OCI-LY1 (cell line): ENCODE results near the gene IPMK.
"Not testable (repeated sequence)": the region's sequence is repeated elsewhere in the genome, so short reads cannot be mapped to it uniquely, and the experiment has no call there.

Source experiments
- H2AFZ ChIP-seq: fragments of 200-600 bp; sonication (generic), shearing (Covaris generic); 2 replicates; pipeline ENCODE4 v1.6.0; 2014; ENCODE audit warnings: antibody characterized with exemption, mild to moderate bottlenecking, low read length
- H3F3A ChIP-seq: fragments of 200-600 bp; sonication (generic), shearing (Covaris generic); 2 replicates; pipeline ENCODE4 v1.6.0; 2014; ENCODE audit warnings: mild to moderate bottlenecking, antibody characterized with exemption, low read length, moderate library complexity; ENCODE audit not compliant: insufficient read depth
- H3K27ac ChIP-seq: fragments of 200-600 bp; sonication (generic); 2 replicates; pipeline ENCODE4 v1.5.1; 2014; ENCODE audit warnings: low read length, mixed run types, mild to moderate bottlenecking, low read depth; ENCODE audit not compliant: poor library complexity, severe bottlenecking
- H3K27me3 ChIP-seq: fragments of 200-600 bp; sonication (generic); 2 replicates; pipeline ENCODE4 v1.6.0; 2014; ENCODE audit warnings: antibody characterized with exemption, mild to moderate bottlenecking, low read length, moderate library complexity; ENCODE audit not compliant: insufficient read depth
- H3K36me3 ChIP-seq: fragments of 200-600 bp; sonication (generic); 2 replicates; pipeline ENCODE4 v1.6.1; 2014; ENCODE audit warnings: mild to moderate bottlenecking, antibody characterized with exemption, low read length, moderate library complexity, mixed read lengths; ENCODE audit not compliant: insufficient read depth
- H3K4me1 ChIP-seq: fragments of 200-600 bp; sonication (generic); 2 replicates; pipeline ENCODE4 v1.5.1; 2014; ENCODE audit warnings: mild to moderate bottlenecking, low read length, moderate library complexity; ENCODE audit not compliant: insufficient read depth, severe bottlenecking
- H3K4me2 ChIP-seq: fragments of 200-600 bp; sonication (generic), shearing (Covaris generic); 2 replicates; pipeline ENCODE4 v1.6.1; 2014; ENCODE audit warnings: low read length
- H3K4me3 ChIP-seq: fragments of 200-600 bp; sonication (generic); 2 replicates; pipeline ENCODE4 v1.5.1; 2014; ENCODE audit warnings: low read length, low read depth, mild to moderate bottlenecking, mixed read lengths; ENCODE audit not compliant: poor library complexity, severe bottlenecking
- H3K79me2 ChIP-seq: fragments of 200-600 bp; shearing (Covaris generic); 2 replicates; pipeline ENCODE4 v1.6.1; 2016; ENCODE audit warnings: mixed run types, low read length, mixed read lengths; ENCODE audit not compliant: insufficient read depth
- H3K9ac ChIP-seq: fragments of 200-600 bp; sonication (generic), shearing (Covaris generic); 2 replicates; pipeline ENCODE4 v1.6.1; 2014; ENCODE audit warnings: mild to moderate bottlenecking, low read length, mixed read lengths
- H3K9me2 ChIP-seq: fragments of 200-600 bp; sonication (generic), shearing (Covaris generic); 2 replicates; pipeline ENCODE4 v1.6.1; 2014; ENCODE audit warnings: low read depth, mild to moderate bottlenecking, low read length, mixed read lengths
- H3K9me3 ChIP-seq: fragments of 200-600 bp; shearing (Covaris generic); 2 replicates; pipeline ENCODE4 v1.6.1; 2014; ENCODE audit warnings: low read length, mixed read lengths
- H4K20me1 ChIP-seq: fragments of 200-600 bp; sonication (generic), shearing (Covaris generic); 2 replicates; pipeline ENCODE4 v1.6.0; 2016; ENCODE audit warnings: mild to moderate bottlenecking, low read length; ENCODE audit not compliant: insufficient read depth
- CTCF ChIP-seq: fragments of 200-600 bp; sonication (generic), shearing (Covaris generic); IDR thresholded peaks from 2 replicates; pipeline ENCODE4 v1.5.1; 2017; ENCODE audit warnings: mild to moderate bottlenecking, antibody characterized with exemption, low read length, moderate library complexity, mixed read lengths
- EZH2 ChIP-seq: fragments of 200-600 bp; sonication (generic), shearing (Covaris generic); IDR thresholded peaks from 2 replicates; pipeline ENCODE4 v1.8.0; 2017; ENCODE audit warnings: borderline replicate concordance, mixed run types, mild to moderate bottlenecking, antibody characterized with exemption, low read length, moderate library complexity, mixed read lengths

Gene IPMK

DNA sequence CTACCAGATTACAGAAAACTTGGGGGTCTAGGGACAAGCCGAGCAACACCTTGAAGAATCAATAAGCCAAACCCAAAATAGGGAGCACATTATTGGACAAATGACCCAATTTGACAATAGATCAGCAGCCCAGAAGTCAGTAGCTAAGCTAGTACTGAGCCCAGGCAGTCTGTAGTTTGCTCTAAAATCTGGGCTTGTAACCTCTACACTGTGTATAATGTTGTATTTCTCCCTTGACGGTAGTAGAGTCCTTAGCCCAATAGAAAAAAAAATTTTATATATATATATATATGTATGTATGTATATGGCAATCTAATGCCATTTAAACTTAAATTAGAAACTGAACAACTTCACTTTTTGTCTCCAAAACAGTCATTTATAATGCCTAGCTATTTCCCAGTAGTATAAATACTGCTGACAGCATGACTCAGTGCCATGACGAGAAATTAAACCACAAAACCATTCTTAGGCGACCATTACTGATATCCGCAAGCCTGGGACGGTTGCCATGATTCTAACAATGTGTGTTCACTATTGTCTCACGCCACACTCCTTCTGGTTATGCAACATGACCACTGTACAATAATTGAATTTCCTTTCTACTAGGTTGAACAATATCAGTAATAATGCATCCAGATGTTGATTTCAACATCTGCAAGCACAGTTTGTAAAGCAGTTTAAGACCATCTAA lies 110.5 kb downstream of the IPMK start:
- no peak for TF ChIP-seq EZH2
- no peak for TF ChIP-seq CTCF
- H3K27me3 ChIP-seq, result no peaks in the 10 kb centered on the region
- no peaks in the 10 kb centered on the region for H3F3A ChIP-seq
- no peaks in the 10 kb centered on the region for H4K20me1 ChIP-seq
- no peak overlapping the region for H3K27ac ChIP-seq
- no peaks in the 10 kb centered on the region for H3K36me3 ChIP-seq
- H3K79me2 ChIP-seq, result no peaks in the 10 kb centered on the region
- H3K4me2 ChIP-seq, result no peak overlapping the region
- no peak overlapping the region for H3K4me3 ChIP-seq
- H3K9me2 ChIP-seq, result no peaks in the 10 kb centered on the region
- H3K9me3 ChIP-seq, result no peaks in the 10 kb centered on the region
- H2AFZ ChIP-seq, result no peak overlapping the region
- H3K4me1 ChIP-seq, result no peaks in the 10 kb centered on the region
- H3K9ac ChIP-seq, result no peak overlapping the region

- not testable (repeated sequence) for H3K79me2 ChIP-seq, H3K9me2 ChIP-seq, H3K27me3 ChIP-seq, H2AFZ ChIP-seq, H4K20me1 ChIP-seq, H3K9ac ChIP-seq, H3K36me3 ChIP-seq, H3K4me2 ChIP-seq, H3K4me1 ChIP-seq, H3K27ac ChIP-seq, H3F3A ChIP-seq, H3K4me3 ChIP-seq, H3K9me3 ChIP-seq
Measured at GRCh38 chr10:58155941-58156340, 111.8 kb downstream of the IPMK start.

DNA sequence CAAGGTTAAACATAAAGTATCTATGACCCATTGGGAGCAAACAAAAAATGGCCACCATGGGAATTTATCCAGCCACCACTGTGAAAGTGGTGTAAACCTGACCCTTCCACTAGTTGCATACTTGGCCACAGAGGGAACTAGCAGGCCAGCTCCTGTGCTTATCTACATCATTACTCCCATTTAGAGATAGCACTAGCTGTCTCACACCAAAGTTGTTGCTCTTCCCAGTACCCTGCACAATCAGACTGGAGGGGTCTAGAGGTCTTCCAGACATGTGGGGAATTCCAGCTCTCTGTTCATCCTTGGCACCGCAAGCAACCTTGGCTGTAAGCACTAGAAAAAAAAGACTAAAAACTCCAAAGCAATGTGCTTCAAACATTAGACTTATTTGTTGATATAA lies 113.9 kb downstream of the IPMK start:
- no peak overlapping the region for H2AFZ ChIP-seq
- H3K79me2 ChIP-seq, result no peaks in the 10 kb centered on the region
- H3K4me1 ChIP-seq, result no peaks in the 10 kb centered on the region
- H3K9ac ChIP-seq, result no peak overlapping the region
- no peaks in the 10 kb centered on the region for H4K20me1 ChIP-seq
- no peaks in the 10 kb centered on the region for H3K9me2 ChIP-seq
- no peak overlapping the region for H3K27ac ChIP-seq
- H3K9me3 ChIP-seq, result no peaks in the 10 kb centered on the region
- no peak overlapping the region for H3K4me2 ChIP-seq
- H3K27me3 ChIP-seq, result no peaks in the 10 kb centered on the region
- no peaks in the 10 kb centered on the region for H3F3A ChIP-seq
- TF ChIP-seq CTCF, result no peak
- TF ChIP-seq EZH2, result no peak
- H3K4me3 ChIP-seq, result no peak overlapping the region
- no peaks in the 10 kb centered on the region for H3K36me3 ChIP-seq

DNA sequence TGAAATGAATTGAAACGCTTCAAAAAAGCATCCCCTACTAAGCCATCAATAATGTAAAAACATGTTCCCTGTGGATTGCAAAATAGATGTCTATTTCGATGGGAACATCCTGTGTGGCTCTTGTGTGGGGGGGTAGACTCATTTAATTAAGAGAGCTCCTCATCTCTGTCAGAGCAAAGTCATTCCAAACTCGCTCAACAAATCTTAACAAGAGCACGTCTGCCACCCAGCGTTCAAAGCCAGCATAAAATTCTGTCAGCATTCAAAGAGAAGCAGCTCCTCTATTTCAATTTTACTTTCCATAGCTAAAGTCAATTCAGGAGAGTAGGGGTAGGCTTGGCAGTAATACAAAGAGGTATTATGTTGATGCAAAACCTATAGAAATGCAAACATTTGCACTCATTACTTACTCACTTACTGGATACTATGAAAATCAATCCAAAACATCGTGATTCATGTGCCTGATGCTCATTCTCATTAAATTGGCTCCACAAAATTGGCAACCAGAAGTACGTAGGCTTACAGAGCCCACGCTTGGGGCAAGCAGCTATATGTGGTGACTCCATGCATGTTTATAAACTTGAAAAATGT lies 114.9 kb downstream of the IPMK start:
- no peaks in the 10 kb centered on the region for H3K27me3 ChIP-seq
- no peaks in the 10 kb centered on the region for H3K9me2 ChIP-seq
- no peaks in the 10 kb centered on the region for H3K4me1 ChIP-seq
- H3K9ac ChIP-seq, result no peak overlapping the region
- no peaks in the 10 kb centered on the region for H4K20me1 ChIP-seq
- no peaks in the 10 kb centered on the region for H3K36me3 ChIP-seq
- no peaks in the 10 kb centered on the region for H3F3A ChIP-seq
- H3K4me2 ChIP-seq, result no peak overlapping the region
- TF ChIP-seq CTCF, result peak; percentile 75
- TF ChIP-seq EZH2, result no peak
- H3K4me3 ChIP-seq, result no peak overlapping the region
- no peak overlapping the region for H3K27ac ChIP-seq
- no peak overlapping the region for H2AFZ ChIP-seq
- no peaks in the 10 kb centered on the region for H3K9me3 ChIP-seq
- H3K79me2 ChIP-seq, result no peaks in the 10 kb centered on the region
